GM19397 (cell line): ENCODE results near the gene TMEM123.

Source experiments
- ATAC-seq: cut with Tn5 transposase; IDR thresholded peaks from one replicate; pipeline ENCODE4 v1.9.1; 2021; ENCODE audit warnings: mild to moderate bottlenecking, moderate library complexity; ENCODE audit not compliant: unreplicated experiment

TMEM123 gene

GRCh38 chr11:102399189-102399588 is 53.4 kb downstream of the TMEM123 start:
- ATAC-seq, result no peak

GRCh38 chr11:102398297-102398696 is 54.3 kb downstream of the TMEM123 start:
- ATAC-seq, result no peak

GRCh38 chr11:102396708-102397563 is 55.6 kb downstream of the TMEM123 start:
- ATAC-seq, result no peak

GRCh38 chr11:102395720-102396393 is 56.7 kb downstream of the TMEM123 start:
- ATAC-seq, result no peak

GRCh38 chr11:102393272-102393730 is 59.3 kb downstream of the TMEM123 start:
- no peak for ATAC-seq

GRCh38 chr11:102391549-102392237 is 60.9 kb downstream of the TMEM123 start:
- no peak for ATAC-seq

GRCh38 chr11:102390667-102391465 is 61.7 kb downstream of the TMEM123 start:
- peak; percentile 62 for ATAC-seq

- no peak for ATAC-seq
Measured at GRCh38 chr11:102389253-102389652, 63.3 kb downstream of the TMEM123 start.

- ATAC-seq, result no peak
Measured at GRCh38 chr11:102387043-102387781, 65.4 kb downstream of the TMEM123 start.

- ATAC-seq, result no peak
Measured at GRCh38 chr11:102386136-102386734, 66.3 kb downstream of the TMEM123 start.

- ATAC-seq, result no peak
Measured at GRCh38 chr11:102385085-102386007, 67.2 kb downstream of the TMEM123 start.

- no peak for ATAC-seq
Measured at GRCh38 chr11:102384419-102385079, 68.0 kb downstream of the TMEM123 start.

GRCh38 chr11:102383839-102384238 is 68.7 kb downstream of the TMEM123 start:
- no peak for ATAC-seq

GRCh38 chr11:102382384-102382783 is 70.2 kb downstream of the TMEM123 start:
- ATAC-seq, result no peak

- no peak for ATAC-seq
Measured at GRCh38 chr11:102378818-102379217, 73.7 kb downstream of the TMEM123 start.

- no peak for ATAC-seq
Measured at GRCh38 chr11:102377891-102378290, 74.7 kb downstream of the TMEM123 start.

- ATAC-seq, result no peak
Measured at GRCh38 chr11:102375720-102376399, 76.7 kb downstream of the TMEM123 start.
